T-cell (primary cell): ENCODE measurements around the gene SETD4. TPM values are rescaled to one million over a fixed set of nuclear protein-coding genes. Genes with fewer than 3 reads are reported as not detected.
A peak's percentile ranks its signal among the peaks of the same experiment; 100 is the strongest.

ENCODE experiments used
- ATAC-seq, 4 experiments: fragments of 200-7000 bp in 3 of 4; fragments of 150-1000 bp in 1 of 4; cut with Tn5 transposase; replicated peaks in 1 of 4; 1 replicate in 3 of 4; 2 replicates in 1 of 4; pipeline ENCODE4 v1.10.0; 2021; ENCODE audit warnings: moderate library complexity in 3 of 4, mild to moderate bottlenecking in 2 of 4, moderate number of reproducible peaks in 1 of 4
- CTCF ChIA-PET, 2 donors: fragments of 300-600 bp; sonication (Branson Sonifier 250); formaldehyde crosslinking; loops; one replicate each; lab custom pipeline; 2022; ENCODE audit warnings: antibody characterized with exemption in 2 of 2; lab: Charles Lee
- POLR2A ChIA-PET, 2 donors: fragments of 300-600 bp; sonication (Branson Sonifier 250); formaldehyde crosslinking; loops; one replicate each; lab custom pipeline; 2022; ENCODE audit warnings: antibody characterized with exemption in 2 of 2; lab: Charles Lee
- DNase-seq, 35 experiments: peaks; one replicate each; pipeline versions ENCODE4 v3.0.0 to v3.0.0-alpha.2; 2013 to 2023
- H3K27ac ChIP-seq: one replicate; pipeline ENCODE4 v1.5.1; 2013; ENCODE audit warnings: low read length
- H3K27me3 ChIP-seq, 2 experiments: replicated peaks in 1 of 2; 1 replicate in 1 of 2; 2 replicates in 1 of 2; pipeline versions ENCODE4 v1.6.1 to v1.7.0; 2013; ENCODE audit warnings: low read length in 1 of 2, mixed read lengths in 1 of 2; ENCODE audit not compliant: control insufficient read depth in 2 of 2, insufficient read depth in 2 of 2; ENCODE audit errors: extremely low read depth in 1 of 2
- H3K36me3 ChIP-seq, 2 donors: 1 replicate in 1 of 2; 2 replicates in 1 of 2; pipeline versions ENCODE4 v1.6.1 to v1.7.0; 2013; ENCODE audit warnings: low read length in 1 of 2; ENCODE audit not compliant: control insufficient read depth in 2 of 2, insufficient read depth in 1 of 2; ENCODE audit errors: extremely low read depth in 1 of 2
- H3K4me1 ChIP-seq, 2 experiments: 1 replicate in 1 of 2; 2 replicates in 1 of 2; pipeline versions ENCODE4 v1.6.1 to v1.7.0; 2013; ENCODE audit warnings: low read length in 2 of 2, mixed read lengths in 1 of 2; ENCODE audit not compliant: insufficient read depth in 2 of 2, control insufficient read depth in 1 of 2; ENCODE audit errors: extremely low read depth in 1 of 2
- H3K4me3 ChIP-seq, 2 donors: 1 replicate in 1 of 2; 2 replicates in 1 of 2; pipeline versions ENCODE4 v1.5.1 to v1.7.0; 2013; ENCODE audit warnings: mild to moderate bottlenecking in 2 of 2, low read length in 1 of 2, moderate library complexity in 1 of 2; ENCODE audit not compliant: control insufficient read depth in 1 of 2; ENCODE audit errors: extremely low read depth in 1 of 2
- H3K9me3 ChIP-seq: 2 replicates; pipeline ENCODE4 v1.7.0; 2013
- H3K27ac Mint-ChIP-seq, 2 donors: one replicate each; pipeline ENCODE4 v1.8.0; 2020 to 2021; ENCODE audit warnings: mild to moderate bottlenecking in 2 of 2, mixed read lengths in 2 of 2
- H3K27me3 Mint-ChIP-seq, 2 donors: one replicate each; pipeline ENCODE4 v1.8.0; 2021 to 2022; ENCODE audit warnings: mixed read lengths in 2 of 2
- H3K36me3 Mint-ChIP-seq: one replicate; pipeline ENCODE4 v1.8.0; 2021; ENCODE audit warnings: mixed read lengths
- H3K4me1 Mint-ChIP-seq, 3 donors: one replicate each; pipeline ENCODE4 v1.8.0; 2020 to 2022; ENCODE audit warnings: mixed read lengths in 3 of 3, mild to moderate bottlenecking in 1 of 3
- H3K4me3 Mint-ChIP-seq, 3 donors: one replicate each; pipeline ENCODE4 v1.8.0; 2020 to 2022; ENCODE audit warnings: mild to moderate bottlenecking in 3 of 3, mixed read lengths in 3 of 3, moderate library complexity in 3 of 3
- H3K9me3 Mint-ChIP-seq, 3 donors: one replicate each; pipeline ENCODE4 v1.8.0; 2020 to 2022; ENCODE audit warnings: mixed read lengths in 3 of 3
- WGBS: methylation state at CpG from one replicate; pipeline ENCODE4 v1.1.5; 2013; ENCODE audit warnings: missing lambda C conversion rate; ENCODE audit not compliant: insufficient coverage; 5-methylcytosine and 5-hydroxymethylcytosine counted together
- total RNA-seq, 35 experiments: library from RNA in 6 of 35; stranded (reverse) in 6 of 35; fragments of 120-200 nt in 1 of 35; gene quantifications; one replicate each; pipeline versions ENCODE4 v1.2.1 to v1.2.4 and lab custom pipeline; 2013 to 2026

SETD4 gene
- total RNA-seq, 5 donors from 2014 or later (not counting 1 experiment from before 2014, with no cell fraction given) = 16.5 to 36.4 (median 30.3) TPM

DNA sequence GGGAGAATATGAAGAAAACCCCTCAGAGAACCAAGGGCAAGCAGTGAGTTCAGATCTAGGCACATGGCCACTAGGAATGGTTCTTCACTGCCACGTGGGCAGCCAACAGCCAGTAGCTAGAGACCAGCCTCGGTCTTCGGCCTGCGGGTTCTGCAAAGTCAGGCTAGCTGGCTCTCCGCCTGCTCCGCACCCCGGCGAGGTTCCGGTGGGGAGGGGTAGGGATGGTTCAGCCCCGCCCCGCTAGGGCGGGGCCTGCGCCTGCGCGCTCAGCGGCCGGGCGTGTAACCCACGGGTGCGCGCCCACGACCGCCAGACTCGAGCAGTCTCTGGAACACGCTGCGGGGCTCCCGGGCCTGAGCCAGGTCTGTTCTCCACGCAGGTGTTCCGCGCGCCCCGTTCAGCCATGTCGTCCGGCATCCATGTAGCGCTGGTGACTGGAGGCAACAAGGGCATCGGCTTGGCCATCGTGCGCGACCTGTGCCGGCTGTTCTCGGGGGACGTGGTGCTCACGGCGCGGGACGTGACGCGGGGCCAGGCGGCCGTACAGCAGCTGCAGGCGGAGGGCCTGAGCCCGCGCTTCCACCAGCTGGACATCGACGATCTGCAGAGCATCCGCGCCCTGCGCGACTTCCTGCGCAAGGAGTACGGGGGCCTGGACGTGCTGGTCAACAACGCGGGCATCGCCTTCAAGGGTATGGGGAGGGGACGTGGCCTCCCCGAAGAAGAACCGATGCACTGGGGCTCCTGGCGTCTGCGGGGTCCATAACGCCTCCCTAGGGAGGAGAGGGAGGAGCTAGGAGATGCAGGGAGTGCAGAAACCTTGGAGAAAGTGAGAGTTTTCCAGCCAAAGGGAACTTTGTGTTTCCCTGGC lies 9.6 kb upstream of the SETD4 start, which contains the start of gene CBR1:
CBR1 (plus strand) TSS at position 312 of the 871 bp plus-strand sequence; CDS start at position 404, 92 bp downstream.
- peak within 1 kb of the TSS; percentile 87 to 91 (median 87) for H3K4me3 Mint-ChIP-seq
- Histone ChIP-seq H3K36me3 (peaks cover 7 to 19% of the 10 kb centered on the region in 2 donors), H3K27ac (peak within 1 kb of the TSS; percentile 60), H3K27me3 (no peaks in the 10 kb centered on the region), H3K9me3 (no peaks in the 10 kb centered on the region), H3K4me3 (peak within 1 kb of the TSS; percentile 81 to 83), H3K4me1 (peaks cover 0 to 18% of the 10 kb centered on the region in 2 experiments)
- ChIA-PET CTCF (interaction anchor here (0.6 to 2.1 kb wide), 6 partner anchors 10 to 929 kb away, joined by 3 to 10 read pairs (median 6); partner anchors contain the start of gene SETD4 (in 1 of the 2)), POLR2A (interaction anchor here (0.5 to 0.6 kb wide), 3 partner anchors 10 to 912 kb away, joined by 3 read pairs; no protein-coding TSS in a partner anchor)
- peaks cover 41 to 46% (median 41%) of the 10 kb centered on the region in 3 donors for H3K4me1 Mint-ChIP-seq
- H3K36me3 Mint-ChIP-seq = peaks cover 25% of the 10 kb centered on the region
- DNase-seq = peak; percentile 68 to 90 (median 80)
- WGBS = 3% methylated on average over 69 of the region's 71 CpGs
- peak; percentile 96 to 97 (median 97) for ATAC-seq
- H3K27ac Mint-ChIP-seq = peak within 1 kb of the TSS; percentile 91 to 97
- peaks cover 0 to 6% (median 4%) of the 10 kb centered on the region in 3 donors for H3K9me3 Mint-ChIP-seq
- no peaks in the 10 kb centered on the region for H3K27me3 Mint-ChIP-seq

DNA sequence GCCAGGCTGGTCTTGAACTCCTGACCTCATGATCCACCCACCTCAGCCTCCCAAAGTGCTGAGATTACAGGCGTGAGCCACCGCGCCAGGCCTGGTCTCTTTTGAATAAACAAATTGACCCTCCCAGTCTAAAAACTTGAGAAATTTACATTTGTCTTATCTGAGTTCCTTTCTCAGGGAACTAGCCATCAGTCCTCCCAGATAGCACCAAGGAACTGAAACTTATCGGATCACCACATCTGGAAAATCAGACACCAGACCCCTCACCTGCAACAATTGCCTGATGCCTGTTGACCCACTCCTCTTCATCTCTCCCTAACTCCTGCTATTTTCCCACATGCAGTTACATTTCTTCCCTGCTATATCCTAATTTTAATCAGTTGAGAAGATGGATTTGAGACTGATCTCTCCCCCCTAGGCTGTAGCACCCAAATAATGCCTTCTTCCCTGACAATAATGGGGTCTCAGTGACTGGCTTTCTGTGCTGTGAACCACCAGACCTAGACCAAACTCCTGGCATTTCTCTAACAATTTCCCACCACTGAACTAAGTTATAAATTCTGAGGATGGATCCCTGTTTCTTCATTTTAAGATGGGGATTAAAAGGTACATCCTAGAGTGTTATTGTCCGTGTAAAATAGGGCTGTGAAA lies 8.5 kb upstream of the SETD4 start:
- POLR2A ChIA-PET = interaction anchor here (0.5 to 0.7 kb wide), 3 partner anchors 11 to 1133 kb away, joined by 3 read pairs; no protein-coding TSS in a partner anchor

GRCh38 chr21:36065497-36066036 lies 5.2 kb upstream of the SETD4 start:
- Mint-ChIP-seq H3K27me3 (no peaks in the 10 kb centered on the region), H3K4me1 (peaks cover 14 to 22% (median 19%) of the 10 kb centered on the region in 3 donors), H3K9me3 (peaks cover 0 to 6% (median 4%) of the 10 kb centered on the region in 3 donors), H3K4me3 (no peak overlapping the region), H3K27ac (no peak overlapping the region), H3K36me3 (no peaks in the 10 kb centered on the region)
- no peak overlapping the region for H3K4me3 ChIP-seq
- no peaks in the 10 kb centered on the region for H3K9me3 ChIP-seq
- no peak for DNase-seq
- no peaks in the 10 kb centered on the region for H3K27me3 ChIP-seq
- H3K27ac ChIP-seq = no peak overlapping the region
- H3K36me3 ChIP-seq = peaks cover 0 to 4% of the 10 kb centered on the region in 2 donors
- no peak for ATAC-seq
- ChIA-PET POLR2A (no interaction called here), CTCF (interaction anchor here in 1 of 2 donors (0.7 kb wide), 1 partner anchor 233 kb away, joined by 3 read pairs; no protein-coding TSS in a partner anchor)
- peaks cover 0 to 12% of the 10 kb centered on the region in 2 experiments for H3K4me1 ChIP-seq
- WGBS = no CpG with 5 or more reads among the region's 3 CpGs

More for the DNA sequence above, 8.5 kb upstream of the SETD4 start:
- Histone ChIP-seq H3K27ac (peak overlapping the region; percentile 60), H3K4me3 (no peak overlapping the region), H3K27me3 (no peaks in the 10 kb centered on the region), H3K4me1 (peaks cover 0 to 18% of the 10 kb centered on the region in 2 experiments), H3K9me3 (no peaks in the 10 kb centered on the region), H3K36me3 (peaks cover 7 to 19% of the 10 kb centered on the region in 2 donors)
- Mint-ChIP-seq H3K4me3 (peak overlapping the region; percentile 87 to 91 (median 87)), H3K4me1 (peaks cover 41 to 46% (median 41%) of the 10 kb centered on the region in 3 donors), H3K9me3 (peaks cover 0 to 6% (median 4%) of the 10 kb centered on the region in 3 donors), H3K27me3 (no peaks in the 10 kb centered on the region), H3K36me3 (peaks cover 25% of the 10 kb centered on the region), H3K27ac (peak overlapping the region; percentile 91 to 97)
- CTCF ChIA-PET = interaction anchor here in 1 of 2 donors (0.7 to 2.1 kb wide), 2 partner anchors 9 to 21 kb away, joined by 3 to 10 read pairs; partner anchors contain the start of gene SETD4
- ATAC-seq (no peak), DNase-seq (no peak)
- 100% methylated on average over 1 of the region's 5 CpGs for WGBS

- WGBS = no CpG with 5 or more reads among the region's 4 CpGs
- H3K9me3 Mint-ChIP-seq = peaks cover 0 to 4% (median 3%) of the 10 kb centered on the region in 3 donors
Observed at GRCh38 chr21:36064085-36064460, 3.7 kb upstream of the SETD4 start.

GRCh38 chr21:36063375-36064084 lies 3.2 kb upstream of the SETD4 start:
- Histone ChIP-seq H3K27ac (no peak overlapping the region), H3K27me3 (no peaks in the 10 kb centered on the region), H3K4me3 (no peak overlapping the region), H3K36me3 (no peaks in the 10 kb centered on the region), H3K4me1 (peaks cover 3 to 17% of the 10 kb centered on the region in 2 experiments), H3K9me3 (no peaks in the 10 kb centered on the region)
- POLR2A ChIA-PET = no interaction called here
- CTCF ChIA-PET = no interaction called here
- Mint-ChIP-seq H3K27me3 (no peaks in the 10 kb centered on the region), H3K36me3 (peaks cover 3% of the 10 kb centered on the region), H3K27ac (no peak overlapping the region), H3K4me1 (peaks cover 0 to 17% (median 12%) of the 10 kb centered on the region in 3 donors), H3K4me3 (no peak overlapping the region), H3K9me3 (no peaks in the 10 kb centered on the region)
- ATAC-seq (no peak), DNase-seq (no peak)
- WGBS = 84% methylated on average over 8 of the region's 14 CpGs

More at GRCh38 chr21:36064085-36064460, 3.7 kb upstream of the SETD4 start:
- H3K27ac Mint-ChIP-seq = no peak overlapping the region
- CTCF ChIA-PET = no interaction called here
- ATAC-seq = no peak
- Histone ChIP-seq H3K27me3 (no peaks in the 10 kb centered on the region), H3K27ac (no peak overlapping the region), H3K4me3 (no peak overlapping the region), H3K4me1 (peaks cover 3 to 15% of the 10 kb centered on the region in 2 experiments), H3K9me3 (no peaks in the 10 kb centered on the region), H3K36me3 (peaks cover 0 to 4% of the 10 kb centered on the region in 2 donors)
- POLR2A ChIA-PET = no interaction called here
- no peak overlapping the region for H3K4me3 Mint-ChIP-seq
- DNase-seq = no peak
- H3K27me3 Mint-ChIP-seq = no peaks in the 10 kb centered on the region
- H3K36me3 Mint-ChIP-seq = no peaks in the 10 kb centered on the region
- H3K4me1 Mint-ChIP-seq = peaks cover 3 to 14% (median 11%) of the 10 kb centered on the region in 3 donors
